ENCODE data around the gene CLDN22.

Gene CLDN22

DNA sequence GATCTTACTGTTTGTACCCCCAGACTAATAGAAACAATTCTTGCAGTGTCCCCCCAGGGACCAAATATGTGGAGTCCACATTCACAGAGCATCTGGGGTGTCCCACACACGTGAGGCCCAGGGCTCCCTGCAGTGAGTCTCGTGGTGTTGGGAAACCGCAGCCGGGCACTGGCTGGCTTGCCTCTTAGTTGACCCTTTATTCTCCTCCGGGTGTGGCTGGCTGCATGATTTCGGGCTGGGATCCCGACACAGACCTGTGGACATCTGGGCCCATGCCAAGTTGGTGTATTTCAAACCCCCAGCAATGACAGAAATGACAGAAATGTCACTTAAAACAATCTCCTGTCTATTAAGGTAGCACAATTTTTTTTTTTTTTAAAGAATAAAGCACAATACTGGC lies 17.8 kb upstream of the CLDN22 start:
- TF ChIP-seq, protein P1, sequence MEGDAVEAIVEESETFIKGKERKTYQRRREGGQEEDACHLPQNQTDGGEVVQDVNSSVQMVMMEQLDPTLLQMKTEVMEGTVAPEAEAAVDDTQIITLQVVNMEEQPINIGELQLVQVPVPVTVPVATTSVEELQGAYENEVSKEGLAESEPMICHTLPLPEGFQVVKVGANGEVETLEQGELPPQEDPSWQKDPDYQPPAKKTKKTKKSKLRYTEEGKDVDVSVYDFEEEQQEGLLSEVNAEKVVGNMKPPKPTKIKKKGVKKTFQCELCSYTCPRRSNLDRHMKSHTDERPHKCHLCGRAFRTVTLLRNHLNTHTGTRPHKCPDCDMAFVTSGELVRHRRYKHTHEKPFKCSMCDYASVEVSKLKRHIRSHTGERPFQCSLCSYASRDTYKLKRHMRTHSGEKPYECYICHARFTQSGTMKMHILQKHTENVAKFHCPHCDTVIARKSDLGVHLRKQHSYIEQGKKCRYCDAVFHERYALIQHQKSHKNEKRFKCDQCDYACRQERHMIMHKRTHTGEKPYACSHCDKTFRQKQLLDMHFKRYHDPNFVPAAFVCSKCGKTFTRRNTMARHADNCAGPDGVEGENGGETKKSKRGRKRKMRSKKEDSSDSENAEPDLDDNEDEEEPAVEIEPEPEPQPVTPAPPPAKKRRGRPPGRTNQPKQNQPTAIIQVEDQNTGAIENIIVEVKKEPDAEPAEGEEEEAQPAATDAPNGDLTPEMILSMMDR (IDR thresholded peaks at IDR 0.05; ENCODE audit: low read length, missing control alignments) = no peak
- no peak for DNase-seq (ENCODE audit: low read depth)

DNA sequence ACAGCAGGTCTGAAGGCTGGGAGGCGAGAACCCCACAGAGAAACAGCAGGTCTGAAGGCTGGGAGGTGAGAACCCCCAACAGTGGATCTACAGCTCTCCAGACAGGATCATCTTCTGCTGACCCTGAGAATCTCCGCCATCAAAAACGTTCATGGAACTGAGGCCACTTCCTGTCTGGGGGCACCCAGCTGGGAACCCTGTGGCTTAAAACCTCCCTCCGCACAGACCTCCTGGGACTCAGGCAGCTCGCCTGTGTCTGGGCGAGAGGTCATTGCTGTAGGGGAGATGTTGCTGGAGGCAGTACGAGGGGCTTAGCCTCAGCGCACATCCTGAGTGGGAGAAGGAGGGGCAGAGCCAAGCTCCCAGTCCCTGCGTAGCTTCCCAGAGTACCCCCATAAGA lies 17.3 kb upstream of the CLDN22 start:
- no peak for DNase-seq (ENCODE audit: low read depth)
- H3K4me3 ChIP-seq (replicated peaks; ENCODE audit: low read depth, low read length) = no peak overlapping the region
- TF ChIP-seq, protein P1 (IDR thresholded peaks at IDR 0.05; ENCODE audit: low read length, missing control alignments) = no peak

More for the DNA sequence above, 17.8 kb upstream of the CLDN22 start:
- no peak overlapping the region for H3K4me3 ChIP-seq (replicated peaks; ENCODE audit: low read depth, low read length)

DNA sequence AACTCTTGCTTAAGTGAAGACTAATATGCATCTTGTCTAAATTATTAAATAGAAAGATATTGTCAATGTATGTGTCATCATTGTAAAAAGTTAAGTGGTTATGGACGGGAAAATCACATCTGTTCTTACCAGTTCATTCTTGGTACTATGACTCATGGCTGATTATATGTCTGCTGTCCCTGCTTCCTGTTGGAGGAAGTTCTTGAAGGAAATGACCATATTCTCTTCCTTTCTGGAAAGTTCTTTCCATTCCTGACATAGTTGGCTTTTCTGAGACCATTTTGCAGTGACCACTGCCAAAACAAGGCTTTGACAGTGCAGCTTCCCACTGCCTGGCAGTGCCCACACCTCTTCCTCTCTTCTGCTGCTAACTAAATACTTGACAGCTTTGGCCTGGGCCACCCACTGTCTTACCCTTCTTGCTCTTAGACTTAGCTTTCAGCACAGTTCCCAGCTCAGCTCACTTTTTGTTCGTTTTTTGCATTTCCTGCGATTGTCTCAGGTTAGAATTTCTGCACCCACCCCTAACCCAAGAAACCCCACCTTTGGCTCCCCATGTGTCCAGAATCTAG lies 15.4 kb upstream of the CLDN22 start:
- DNase-seq (ENCODE audit: low read depth) = peak; percentile 92
- TF ChIP-seq, protein P1 (IDR thresholded peaks at IDR 0.05; ENCODE audit: low read length, missing control alignments) = no peak
- H3K4me3 ChIP-seq (replicated peaks; ENCODE audit: low read depth, low read length) = no peak overlapping the region

DNA sequence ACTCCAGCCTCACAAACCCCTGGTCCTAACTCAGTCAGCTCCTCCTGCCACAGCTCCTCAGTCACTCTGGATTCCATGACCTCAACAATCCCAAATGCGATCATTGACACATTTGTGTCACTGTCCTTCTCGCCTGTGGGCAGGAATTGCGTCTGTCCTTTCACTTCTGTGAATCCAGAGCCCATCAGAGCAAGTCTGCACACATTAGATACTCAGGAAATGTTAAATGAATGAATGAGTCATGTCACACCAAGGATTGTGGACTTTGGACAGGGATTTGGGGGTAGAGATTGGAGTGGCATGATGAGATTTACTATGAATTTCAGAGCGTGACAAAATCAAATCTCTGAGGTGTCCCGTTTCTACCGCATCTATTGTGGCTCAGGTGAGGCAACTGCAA lies 13.9 kb upstream of the CLDN22 start:
- DNase-seq (ENCODE audit: low read depth) = no peak
- no peak overlapping the region for H3K4me3 ChIP-seq (replicated peaks; ENCODE audit: low read depth, low read length)
- TF ChIP-seq, protein P1 (IDR thresholded peaks at IDR 0.05; ENCODE audit: low read length, missing control alignments) = no peak

DNA sequence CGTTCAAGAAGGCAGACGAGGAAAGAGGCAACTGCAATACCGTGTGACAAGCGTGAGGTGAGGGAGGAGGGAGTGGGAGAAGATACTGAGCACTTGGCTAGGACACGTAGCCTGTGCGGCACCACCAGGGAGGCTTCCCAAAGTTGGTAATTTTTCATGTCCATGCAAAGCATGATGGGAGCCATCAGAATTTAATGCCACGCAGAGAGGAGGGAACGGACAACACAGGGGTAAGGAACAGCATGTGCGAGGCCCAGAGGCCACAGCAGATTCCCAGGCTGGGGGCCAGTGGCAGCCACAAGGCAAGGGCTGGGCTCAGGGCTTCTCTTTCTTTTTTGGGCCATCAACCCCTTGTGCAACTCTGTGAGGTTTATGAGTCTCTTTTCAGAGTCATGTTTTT lies 13.1 kb upstream of the CLDN22 start:
- H3K4me3 ChIP-seq (replicated peaks; ENCODE audit: low read depth, low read length) = no peak overlapping the region
- no peak for DNase-seq (ENCODE audit: low read depth)
- TF ChIP-seq, protein P1 (IDR thresholded peaks at IDR 0.05; ENCODE audit: low read length, missing control alignments) = no peak

DNA sequence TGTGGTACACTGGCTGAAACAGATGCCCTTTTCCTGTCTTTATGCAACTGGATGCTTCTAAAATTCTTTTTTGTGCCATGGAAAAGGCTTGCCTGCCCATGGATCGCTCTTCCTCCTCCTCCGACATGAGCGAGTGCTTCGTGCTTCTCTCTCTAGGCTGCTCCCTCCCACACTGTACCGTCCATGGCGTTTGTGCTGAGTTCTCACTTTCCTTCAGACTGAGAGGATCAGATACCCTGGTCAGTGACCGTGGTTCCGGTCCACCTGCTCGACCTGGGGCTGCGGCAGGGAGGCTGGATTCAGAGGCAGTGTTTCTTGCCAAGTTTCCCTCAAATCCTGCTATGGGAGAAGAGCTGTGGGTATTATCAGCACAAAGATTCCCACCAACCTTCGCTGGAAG lies 12.4 kb upstream of the CLDN22 start:
- TF ChIP-seq, protein P1 (IDR thresholded peaks at IDR 0.05; ENCODE audit: low read length, missing control alignments) = no peak
- no peak overlapping the region for H3K4me3 ChIP-seq (replicated peaks; ENCODE audit: low read depth, low read length)
- no peak for DNase-seq (ENCODE audit: low read depth)

DNA sequence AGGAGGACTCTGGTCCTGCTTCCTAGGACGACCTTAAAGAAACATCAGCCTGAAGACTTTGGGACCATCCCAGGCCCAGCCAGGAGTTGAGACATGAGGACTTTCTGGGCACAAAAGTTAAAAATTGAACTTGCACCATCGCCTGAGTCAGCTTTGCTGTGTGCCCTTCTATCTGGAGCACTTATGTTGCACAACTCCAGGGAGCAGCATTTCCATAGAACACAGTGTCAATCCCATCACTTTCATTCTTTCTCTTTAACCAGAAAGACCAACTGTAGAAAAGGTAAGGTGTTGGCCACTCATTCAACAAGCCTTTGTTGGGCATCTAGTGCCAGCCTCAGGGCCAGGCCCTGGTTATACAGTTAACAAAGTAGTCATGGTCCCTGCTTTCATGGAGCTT lies 10.8 kb upstream of the CLDN22 start:
- DNase-seq (ENCODE audit: low read depth) = peak; percentile 23
- no peak overlapping the region for H3K4me3 ChIP-seq (replicated peaks; ENCODE audit: low read depth, low read length)
- TF ChIP-seq, protein P1 (IDR thresholded peaks at IDR 0.05; ENCODE audit: low read length, missing control alignments) = no peak
